Liver (tissue), 9 donors: ENCODE measurements around the gene C5orf58. TPM values are rescaled to one million over a fixed set of nuclear protein-coding genes. Genes with fewer than 3 reads are reported as not detected.

Source experiments
- DNase-seq: peaks from one replicate; pipeline ENCODE4 v3.0.0-alpha.2; 2017; ENCODE audit warnings: low spot score
- H3K27ac ChIP-seq, 2 donors: one replicate each; pipeline ENCODE4 v1.7.0; 2013; ENCODE audit warnings: inconsistent platforms in 2 of 2, low read length in 2 of 2, control low read depth in 1 of 2, low read depth in 1 of 2, mild to moderate bottlenecking in 1 of 2
- H3K27me3 ChIP-seq, 4 donors: one replicate each; pipeline versions ENCODE4 v1.6.1 to v1.7.0; 2013; ENCODE audit warnings: low read length in 3 of 4, inconsistent platforms in 1 of 4, mild to moderate bottlenecking in 1 of 4, moderate library complexity in 1 of 4; ENCODE audit not compliant: control insufficient read depth in 4 of 4, insufficient read depth in 4 of 4
- H3K36me3 ChIP-seq, 4 donors: one replicate each; pipeline versions ENCODE4 v1.6.1 to v1.7.0; 2013; ENCODE audit warnings: low read length in 3 of 4, mild to moderate bottlenecking in 3 of 4, low read depth in 1 of 4, moderate library complexity in 1 of 4; ENCODE audit not compliant: control insufficient read depth in 4 of 4, insufficient read depth in 3 of 4
- H3K4me1 ChIP-seq, 4 donors: one replicate each; pipeline versions ENCODE4 v1.6.1 to v1.7.0; 2013; ENCODE audit warnings: low read length in 3 of 4, mild to moderate bottlenecking in 3 of 4, moderate library complexity in 1 of 4; ENCODE audit not compliant: control insufficient read depth in 4 of 4, insufficient read depth in 4 of 4
- H3K4me3 ChIP-seq, 3 donors: one replicate each; pipeline versions ENCODE4 v1.6.1 to v1.7.0; 2013; ENCODE audit warnings: low read length in 3 of 3, control low read depth in 1 of 3, low read depth in 1 of 3, mild to moderate bottlenecking in 1 of 3
- H3K9ac ChIP-seq, 2 donors: one replicate each; pipeline ENCODE4 v1.7.0; 2013; ENCODE audit warnings: low read length in 2 of 2, mild to moderate bottlenecking in 2 of 2, moderate library complexity in 2 of 2, control low read depth in 1 of 2, low read depth in 1 of 2
- H3K9me3 ChIP-seq, 4 donors: one replicate each; pipeline versions ENCODE4 v1.6.1 to v1.7.0; 2013; ENCODE audit warnings: low read length in 3 of 4; ENCODE audit not compliant: control insufficient read depth in 4 of 4
- EGR1 ChIP-seq, 2 donors: IDR thresholded peaks; 2 replicates each; pipeline ENCODE4 v1.6.1; 2016 to 2018; ENCODE audit warnings: antibody characterized with exemption in 2 of 2, low read depth in 2 of 2
- HNF4A ChIP-seq, 2 donors: conservative IDR thresholded peaks; 2 replicates each; pipeline ENCODE4 v1.6.1; 2016; ENCODE audit warnings: antibody characterized with exemption in 2 of 2, mild to moderate bottlenecking in 2 of 2
- JUND ChIP-seq, 2 donors: IDR thresholded peaks; 2 replicates each; pipeline ENCODE4 v1.6.1; 2016; ENCODE audit warnings: antibody characterized with exemption in 2 of 2
- NR2F2 ChIP-seq: IDR thresholded peaks from 2 replicates; pipeline ENCODE4 v1.6.1; 2016; ENCODE audit warnings: antibody characterized with exemption
- RAD21 ChIP-seq, 2 donors: IDR thresholded peaks; 2 replicates each; pipeline ENCODE4 v1.6.1; 2016; ENCODE audit warnings: antibody characterized with exemption in 2 of 2, mild to moderate bottlenecking in 2 of 2
- SP1 ChIP-seq: IDR thresholded peaks from 2 replicates; pipeline ENCODE4 v1.6.1; 2018; ENCODE audit warnings: antibody characterized with exemption, mild to moderate bottlenecking
- TAF1 ChIP-seq: conservative IDR thresholded peaks from 2 replicates; pipeline ENCODE4 v1.6.1; 2016; ENCODE audit warnings: antibody characterized with exemption, mild to moderate bottlenecking
- WGBS: extraction: QIAGEN DNeasy Blood & Tissue Kit; methylation state at CpG from one replicate; pipeline ENCODE4 v1.1.7; 2013; 5-methylcytosine and 5-hydroxymethylcytosine counted together
- polyA plus RNA-seq, 2 donors: library from polyadenylated mRNA; stranded (reverse) in 1 of 2; unstranded in 1 of 2; fragments of 200-250 nt in 1 of 2; fragments of >200 nt in 1 of 2; fragmentation: Nextera tagmentation in 1 of 2; extraction: Ambion mirVana in 1 of 2; gene quantifications; one replicate each; pipeline versions ENCODE4 v1.2.1 to v1.2.3, GENCODE V29; 2013 to 2015
- total RNA-seq, 2 donors: library from RNA; depleted of rRNA; stranded (reverse); fragments of >200 nt; gene quantifications; one replicate each; pipeline ENCODE4 v1.2.3, GENCODE V29; 2014
- TF ChIP-seq, protein P1 (sequence below): IDR thresholded peaks from 2 replicates; pipeline ENCODE4 v1.6.1; 2016; ENCODE audit warnings: antibody characterized with exemption
- TF ChIP-seq, protein P2 (sequence below): IDR thresholded peaks from 2 replicates; pipeline ENCODE4 v1.6.1; 2016; ENCODE audit warnings: antibody characterized with exemption, mild to moderate bottlenecking
- donor health status: healthy.
- donor health status: healthy.
- donor health status: healthy.
- donor health status: healthy.
- donor health status: healthy.

The C5orf58 gene
- total and polyA plus RNA-seq, 4 donors, result 0.64 TPM; not detected in 3

DNA sequence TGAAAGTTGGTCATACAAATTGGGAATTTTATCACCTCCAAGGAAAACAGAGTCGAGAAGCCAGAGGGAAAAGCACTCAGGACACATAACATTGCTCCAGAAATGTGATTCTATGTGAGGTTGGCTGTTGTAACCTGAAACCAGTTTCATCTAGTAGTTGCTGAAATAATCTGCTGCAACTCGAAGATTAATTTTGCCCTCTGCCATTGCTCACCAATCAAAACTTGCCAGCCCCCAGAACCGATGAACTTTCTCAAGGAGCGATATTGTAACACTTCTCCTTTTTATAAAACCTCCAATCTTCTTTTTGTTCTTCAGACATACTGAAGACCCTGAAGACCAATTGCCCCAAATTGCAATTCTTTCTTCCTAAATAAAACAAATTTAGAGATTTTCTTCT, 31.1 kb downstream of the C5orf58 start:
- peaks cover 0 to 25% (median 7%) of the 10 kb centered on the region in 4 donors for H3K36me3 ChIP-seq
- H3K9me3 ChIP-seq, result no peaks in the 10 kb centered on the region
- no peak overlapping the region for H3K9ac ChIP-seq
- WGBS, result 74% methylated on average over 4 of the region's 4 CpGs
- no peak for TF ChIP-seq JUND (IDR thresholded peaks at IDR 0.05)
- TF ChIP-seq, protein P1, sequence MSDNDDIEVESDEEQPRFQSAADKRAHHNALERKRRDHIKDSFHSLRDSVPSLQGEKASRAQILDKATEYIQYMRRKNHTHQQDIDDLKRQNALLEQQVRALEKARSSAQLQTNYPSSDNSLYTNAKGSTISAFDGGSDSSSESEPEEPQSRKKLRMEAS, result no peak
- peaks cover 0 to 5% (median 4%) of the 10 kb centered on the region in 4 donors for H3K4me1 ChIP-seq
- no peak overlapping the region for H3K27ac ChIP-seq
- H3K27me3 ChIP-seq, result no peaks in the 10 kb centered on the region
- DNase-seq, result no peak
- H3K4me3 ChIP-seq, result no peak overlapping the region

DNA sequence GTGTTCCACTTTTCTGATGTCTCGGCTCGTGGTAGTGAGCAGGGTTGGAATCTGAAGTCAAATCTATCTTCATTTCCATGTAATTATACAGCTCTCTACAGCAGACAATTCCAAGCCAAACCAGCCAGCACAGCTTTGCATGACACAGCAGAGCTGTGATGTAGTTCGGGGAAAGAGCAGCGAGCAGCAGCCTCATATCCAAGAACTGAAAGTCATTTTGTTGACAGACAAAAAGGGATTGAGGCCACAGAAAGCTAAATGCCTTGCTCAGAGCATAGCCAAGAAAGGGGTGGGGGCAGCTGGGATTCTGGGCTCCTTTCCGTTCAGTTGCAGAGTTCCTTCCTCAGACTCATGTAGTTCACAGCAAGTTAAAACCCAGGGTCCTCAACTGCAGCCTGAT, 32.7 kb downstream of the C5orf58 start:
- WGBS, result 35% methylated on average over 5 of the region's 5 CpGs
- no peak overlapping the region for H3K9ac ChIP-seq
- peaks cover 0 to 11% (median 3%) of the 10 kb centered on the region in 4 donors for H3K36me3 ChIP-seq
- no peak overlapping the region for H3K4me3 ChIP-seq
- H3K9me3 ChIP-seq, result no peaks in the 10 kb centered on the region
- TF ChIP-seq EGR1 (IDR thresholded peaks at IDR 0.05; ENCODE audit: low read depth in 2 of 2) (no peak), RAD21 (IDR thresholded peaks at IDR 0.05) (peak in 1 of 2 donors; percentile 6), SP1 (no peak), NR2F2 (peak; percentile 14)
- TF ChIP-seq, protein P1, result no peak
- no peaks in the 10 kb centered on the region for H3K27me3 ChIP-seq
- peaks cover 0 to 11% (median 4%) of the 10 kb centered on the region in 4 donors for H3K4me1 ChIP-seq
- H3K27ac ChIP-seq, result peak overlapping the region in 1 of 2 donors; percentile 8
- no peak for DNase-seq

DNA sequence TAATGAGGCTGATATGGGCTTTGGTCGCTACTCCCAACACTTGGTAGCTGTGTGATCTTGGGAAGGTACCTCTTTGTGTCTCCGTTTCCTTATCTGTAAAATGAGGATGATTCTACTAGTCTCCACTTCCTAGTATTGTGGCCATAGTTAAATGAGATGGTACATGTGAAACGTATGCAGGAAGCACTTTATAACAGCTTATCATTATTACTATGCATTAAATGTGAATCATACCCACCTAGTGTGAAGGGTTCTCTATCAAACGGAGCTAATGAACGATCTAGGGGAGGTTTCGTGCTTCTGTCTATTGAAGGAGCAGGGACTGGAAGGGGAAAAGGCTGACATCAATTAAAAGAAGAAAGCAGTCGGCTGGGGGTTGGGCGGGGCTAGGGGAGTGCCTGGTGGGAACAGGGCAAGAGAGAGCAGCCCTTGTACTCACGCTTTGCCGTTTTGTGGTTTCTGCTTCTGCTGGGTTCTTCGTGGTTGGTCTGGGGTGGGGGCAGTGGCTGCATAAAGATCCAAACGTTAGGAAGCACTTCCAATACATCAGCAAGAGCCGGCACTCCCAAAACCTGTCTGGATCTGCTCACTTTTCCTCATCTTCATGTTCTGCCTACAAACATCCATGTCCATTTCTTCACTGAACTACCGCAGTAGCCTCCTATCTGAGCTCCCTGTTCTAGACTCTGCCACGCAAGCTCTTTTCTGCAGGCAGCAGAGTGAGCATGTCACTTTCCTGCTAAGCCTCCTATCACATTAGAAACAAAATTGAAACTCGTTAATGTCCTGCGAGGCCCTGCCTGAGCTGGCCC, 34.0 kb downstream of the C5orf58 start:
- Histone ChIP-seq H3K4me3 (no peak overlapping the region), H3K27ac (no peak overlapping the region), H3K36me3 (peaks cover 0 to 8% (median under 1%) of the 10 kb centered on the region in 4 donors), H3K27me3 (no peaks in the 10 kb centered on the region), H3K4me1 (peaks cover 0 to 11% (median 4%) of the 10 kb centered on the region in 4 donors), H3K9me3 (no peaks in the 10 kb centered on the region), H3K9ac (no peak overlapping the region)
- TF ChIP-seq, protein P2, sequence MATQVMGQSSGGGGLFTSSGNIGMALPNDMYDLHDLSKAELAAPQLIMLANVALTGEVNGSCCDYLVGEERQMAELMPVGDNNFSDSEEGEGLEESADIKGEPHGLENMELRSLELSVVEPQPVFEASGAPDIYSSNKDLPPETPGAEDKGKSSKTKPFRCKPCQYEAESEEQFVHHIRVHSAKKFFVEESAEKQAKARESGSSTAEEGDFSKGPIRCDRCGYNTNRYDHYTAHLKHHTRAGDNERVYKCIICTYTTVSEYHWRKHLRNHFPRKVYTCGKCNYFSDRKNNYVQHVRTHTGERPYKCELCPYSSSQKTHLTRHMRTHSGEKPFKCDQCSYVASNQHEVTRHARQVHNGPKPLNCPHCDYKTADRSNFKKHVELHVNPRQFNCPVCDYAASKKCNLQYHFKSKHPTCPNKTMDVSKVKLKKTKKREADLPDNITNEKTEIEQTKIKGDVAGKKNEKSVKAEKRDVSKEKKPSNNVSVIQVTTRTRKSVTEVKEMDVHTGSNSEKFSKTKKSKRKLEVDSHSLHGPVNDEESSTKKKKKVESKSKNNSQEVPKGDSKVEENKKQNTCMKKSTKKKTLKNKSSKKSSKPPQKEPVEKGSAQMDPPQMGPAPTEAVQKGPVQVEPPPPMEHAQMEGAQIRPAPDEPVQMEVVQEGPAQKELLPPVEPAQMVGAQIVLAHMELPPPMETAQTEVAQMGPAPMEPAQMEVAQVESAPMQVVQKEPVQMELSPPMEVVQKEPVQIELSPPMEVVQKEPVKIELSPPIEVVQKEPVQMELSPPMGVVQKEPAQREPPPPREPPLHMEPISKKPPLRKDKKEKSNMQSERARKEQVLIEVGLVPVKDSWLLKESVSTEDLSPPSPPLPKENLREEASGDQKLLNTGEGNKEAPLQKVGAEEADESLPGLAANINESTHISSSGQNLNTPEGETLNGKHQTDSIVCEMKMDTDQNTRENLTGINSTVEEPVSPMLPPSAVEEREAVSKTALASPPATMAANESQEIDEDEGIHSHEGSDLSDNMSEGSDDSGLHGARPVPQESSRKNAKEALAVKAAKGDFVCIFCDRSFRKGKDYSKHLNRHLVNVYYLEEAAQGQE, result no peak
- TF ChIP-seq HNF4A (conservative IDR thresholded peaks at IDR 0.05), result no peak
- no peak for TF ChIP-seq TAF1
- no peak for DNase-seq
- 45% methylated on average over 17 of the region's 17 CpGs for WGBS
